Right lobe of liver (tissue), 4 donors: ENCODE measurements around the gene ALK.

Source experiments
- CTCF ChIP-seq, 4 donors: fragments of 200-600 bp in 3 of 4; fragments of 450-650 bp in 1 of 4; IDR thresholded peaks; one replicate each; pipeline versions ENCODE4 v1.5.1 to v1.8.0; 2016 to 2022; ENCODE audit warnings: antibody characterized with exemption in 4 of 4, mild to moderate bottlenecking in 2 of 4
- POLR2A ChIP-seq: fragments of 450-650 bp; IDR thresholded peaks from one replicate; pipeline ENCODE4 v1.6.1; 2017; ENCODE audit warnings: antibody characterized with exemption, mild to moderate bottlenecking
- donor health status: DM: no; HTN: no; CAD: no.
- donor health status: DM: no; HTN: no; CAD: no.
- donor health status: DM: no; HTN: yes; CAD: no.

GRCh38 chr2:29559578-29559977 lies 361.8 kb downstream of the ALK start:
- TF ChIP-seq CTCF (IDR thresholded peaks at IDR 0.05) (no peak), POLR2A (no peak)
